NCI-H128 (cell line): ENCODE measurements around the gene TSHZ3.

Source experiments
- DNase-seq: peaks from one replicate; lab custom pipeline; 2025; ENCODE audit not compliant: unreplicated experiment; lab: John Stamatoyannopoulos, UW

Gene TSHZ3

DNA sequence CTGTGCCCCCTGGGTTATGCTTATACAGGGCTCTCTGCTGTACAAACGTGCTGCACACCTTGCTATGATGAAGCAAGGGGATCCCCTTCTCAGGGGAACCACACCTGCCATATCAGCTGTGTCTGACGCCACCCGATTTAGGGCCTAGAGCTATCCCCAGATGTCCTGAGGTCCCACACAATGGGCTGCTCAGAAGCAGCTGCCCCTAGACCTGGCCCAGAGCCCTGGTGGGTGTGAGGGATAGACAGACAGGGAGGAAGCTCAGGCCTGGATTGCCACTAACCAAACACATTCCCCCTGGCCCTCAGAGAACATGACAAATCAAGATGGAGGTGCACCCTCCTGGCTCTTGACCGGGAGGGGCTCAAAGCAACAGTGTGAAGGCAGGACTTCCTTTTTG lies 59.3 kb downstream of the TSHZ3 start:
- DNase-seq: no peak

DNA sequence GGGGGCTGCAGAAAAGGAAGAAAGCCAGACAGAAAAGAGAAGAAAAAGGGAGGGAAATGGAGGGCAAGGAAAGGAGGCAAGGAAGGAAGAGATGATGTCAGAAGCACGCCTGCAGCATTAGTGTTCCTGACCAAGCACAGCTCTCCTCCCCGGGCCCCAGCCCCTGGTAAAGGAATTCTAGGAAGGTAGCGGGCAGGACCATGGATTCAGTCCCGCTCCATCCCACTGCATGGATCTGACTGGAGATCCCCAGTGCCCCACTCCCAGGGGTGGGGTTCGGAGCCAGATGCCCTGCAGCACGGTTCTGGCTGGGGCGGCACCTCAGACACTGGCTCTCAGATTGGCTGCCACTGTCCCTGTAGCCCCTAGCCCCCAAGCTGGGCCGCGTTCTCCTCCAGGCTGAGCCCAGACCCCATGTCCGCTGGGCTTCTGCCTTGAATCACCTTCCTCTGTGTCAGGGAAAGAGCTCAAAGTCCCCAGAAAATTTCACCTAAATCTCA lies 59.8 kb downstream of the TSHZ3 start:
- DNase-seq: no peak

DNA sequence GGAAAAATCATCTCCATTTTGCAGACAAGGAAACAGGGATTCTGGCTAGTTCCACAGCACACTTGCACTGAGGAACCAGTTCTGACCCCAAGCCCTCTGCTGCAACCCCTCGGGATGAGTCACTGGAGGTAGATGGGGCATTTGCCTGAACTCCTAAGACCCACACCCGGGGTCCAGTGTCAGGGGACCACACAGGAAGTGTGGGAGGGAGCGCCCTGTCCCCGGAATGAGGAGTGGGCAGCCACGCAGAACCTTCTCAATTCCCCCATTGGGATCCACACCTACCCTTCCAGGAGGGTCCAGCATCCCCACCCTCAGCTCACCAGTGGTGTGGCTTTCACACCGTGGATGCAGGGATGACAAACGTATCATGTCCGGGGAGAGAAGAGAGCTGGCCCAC lies 62.7 kb downstream of the TSHZ3 start:
- no peak for DNase-seq

GRCh38 chr19:31285744-31286143 lies 63.5 kb downstream of the TSHZ3 start:
- no peak for DNase-seq

GRCh38 chr19:31284621-31285020 lies 64.6 kb downstream of the TSHZ3 start:
- no peak for DNase-seq

DNA sequence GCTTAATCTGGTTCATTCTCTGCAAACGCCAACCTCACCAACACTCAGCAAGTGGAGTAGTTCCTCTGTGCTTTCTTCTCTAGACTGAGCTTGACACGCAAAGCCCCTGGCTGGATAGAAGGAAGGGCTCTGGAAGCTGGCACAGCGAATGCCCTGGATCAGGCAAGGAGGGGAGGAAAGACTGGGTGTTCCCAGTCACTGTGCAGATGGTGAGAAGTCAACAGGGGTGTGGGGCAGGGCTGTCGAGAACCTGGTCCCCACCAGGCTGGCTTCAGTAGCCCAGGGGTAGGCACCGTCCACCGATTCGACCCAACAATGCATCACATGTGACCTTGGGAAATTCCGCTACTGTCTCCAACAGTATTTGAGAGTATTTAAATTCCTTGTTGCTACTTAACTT lies 65.5 kb downstream of the TSHZ3 start:
- DNase-seq: no peak

GRCh38 chr19:31282346-31282745 lies 66.9 kb downstream of the TSHZ3 start:
- DNase-seq: no peak

GRCh38 chr19:31280287-31281006 lies 68.8 kb downstream of the TSHZ3 start:
- DNase-seq: no peak

GRCh38 chr19:31279436-31279765 lies 69.8 kb downstream of the TSHZ3 start:
- no peak for DNase-seq

DNA sequence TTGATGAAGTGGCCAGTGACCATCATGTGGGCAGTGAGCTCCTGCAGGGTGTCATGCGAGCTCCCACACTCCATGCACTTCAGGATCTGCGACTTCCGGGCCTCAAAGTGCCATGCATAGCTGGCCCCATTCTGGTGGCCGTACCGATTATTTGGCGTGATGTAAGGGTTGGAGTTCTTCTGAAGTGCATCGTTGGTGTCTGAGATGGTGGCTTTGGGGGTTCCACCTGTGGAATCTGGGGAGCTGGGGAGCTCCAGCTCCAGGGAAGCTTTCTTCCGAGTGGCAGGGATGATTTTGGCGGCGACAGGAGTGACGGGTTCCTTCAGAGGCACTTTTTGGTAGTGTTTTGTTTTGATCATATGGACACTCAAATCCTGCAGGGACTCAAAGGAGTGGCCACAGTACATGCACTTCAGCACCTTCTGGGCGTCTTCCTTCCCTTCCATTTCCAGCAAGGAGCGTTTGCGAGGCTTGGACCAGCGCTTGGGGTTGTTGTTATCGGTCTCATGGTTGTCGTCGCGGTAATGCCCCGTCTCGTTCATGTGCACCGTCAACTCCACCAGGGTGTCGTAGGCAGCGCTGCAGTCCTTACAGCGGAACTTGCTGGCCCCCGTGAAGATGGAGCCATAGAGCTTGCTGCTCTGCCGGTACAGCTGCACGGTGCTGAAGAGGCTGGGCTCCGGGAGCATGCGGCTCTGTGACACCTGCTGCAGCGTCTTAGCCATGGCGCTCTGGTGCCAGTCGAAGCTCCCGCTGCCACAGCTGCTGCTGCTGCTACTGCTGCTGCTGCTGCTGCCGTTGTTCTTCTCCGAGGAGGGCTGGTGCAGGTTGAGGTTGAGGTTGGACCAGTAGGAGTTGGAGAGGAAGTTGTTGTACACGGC lies 70.4 kb downstream of the TSHZ3 start:
- DNase-seq: no peak

- DNase-seq: no peak
These were observed 71.7 kb downstream of the TSHZ3 start for GRCh38 chr19:31277516-31277915.

DNA sequence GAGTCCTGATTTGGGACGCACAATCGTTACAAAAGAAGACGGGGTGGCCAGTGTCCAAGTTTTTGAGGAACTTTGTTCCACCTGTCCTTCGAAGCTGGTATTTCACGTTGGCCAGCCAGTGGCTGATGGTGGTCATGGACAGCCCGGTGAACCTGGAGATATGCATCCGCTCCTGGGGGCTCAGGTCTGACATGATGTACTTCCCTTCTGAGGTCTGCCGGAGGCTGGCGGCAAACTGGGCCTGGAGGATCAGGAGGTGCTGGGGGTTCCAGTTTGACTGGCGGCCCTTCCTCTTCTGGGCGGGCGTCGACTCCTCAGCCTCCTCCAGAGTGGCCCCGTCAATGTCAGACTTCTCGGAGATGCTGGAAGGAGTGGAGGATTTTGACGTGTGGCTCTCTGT lies 72.4 kb downstream of the TSHZ3 start:
- DNase-seq: no peak

GRCh38 chr19:31275068-31275334 lies 74.2 kb downstream of the TSHZ3 start:
- DNase-seq: no peak

DNA sequence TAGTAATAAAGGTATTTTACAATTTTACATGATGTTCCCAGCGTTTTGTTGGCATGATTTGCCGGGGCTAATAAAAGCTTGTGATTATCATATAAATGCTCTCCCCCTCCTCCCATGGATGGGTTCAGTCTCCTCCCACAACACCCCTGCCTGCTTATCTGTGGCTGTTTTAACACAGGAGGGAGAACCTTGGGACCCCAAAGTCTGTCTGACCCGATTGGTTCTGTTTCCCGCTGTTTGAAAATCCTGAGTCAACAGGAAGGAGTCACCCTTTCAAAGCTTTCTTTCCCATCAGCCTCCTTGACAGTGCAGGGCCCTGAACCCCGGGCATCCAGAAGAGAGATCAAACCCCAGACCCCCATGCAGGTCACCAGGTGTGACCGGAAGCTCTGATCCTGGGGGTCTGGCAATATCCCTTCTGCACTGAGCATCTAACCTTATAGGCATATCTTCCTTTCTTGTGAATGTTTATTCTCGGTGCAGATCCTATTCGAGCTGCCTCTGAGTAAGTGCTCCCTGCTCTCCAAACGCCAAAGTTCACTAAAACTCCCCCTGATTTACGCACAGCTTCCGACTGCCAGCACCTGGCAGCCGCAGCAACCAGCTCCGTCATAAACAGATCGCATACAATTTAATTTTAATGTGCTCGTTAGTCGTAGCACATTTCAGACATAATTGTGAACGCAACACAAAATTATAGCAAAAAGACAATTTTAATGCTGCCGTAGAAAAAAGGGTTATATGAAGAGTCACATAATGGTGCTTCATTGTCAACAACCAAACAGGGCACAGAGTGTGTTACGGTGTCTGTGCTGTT lies 74.8 kb downstream of the TSHZ3 start:
- DNase-seq: no peak

DNA sequence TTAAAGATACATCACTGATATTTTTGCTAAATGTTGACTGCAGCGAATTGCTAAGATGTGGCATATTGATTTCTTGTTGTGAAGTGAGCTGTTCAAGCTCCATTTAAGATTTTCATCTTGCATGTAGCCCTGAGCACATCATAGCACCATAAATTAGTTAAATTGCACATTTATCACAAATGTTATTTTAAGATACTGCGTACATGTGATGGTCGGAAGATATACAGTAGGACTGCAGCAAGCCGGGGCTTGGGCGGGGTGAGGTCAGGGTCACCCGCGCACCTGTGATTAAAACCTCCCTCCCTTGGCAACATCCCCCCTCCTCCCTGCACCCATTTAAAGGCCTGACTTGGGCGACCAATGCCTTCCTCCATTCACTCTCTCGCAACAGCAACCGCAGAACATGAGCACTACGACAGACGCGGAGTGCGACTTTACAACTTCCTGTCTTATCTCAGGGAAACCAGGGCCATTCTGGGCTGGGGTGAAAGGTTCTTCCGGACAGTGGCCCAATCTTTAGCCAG lies 76.6 kb downstream of the TSHZ3 start:
- DNase-seq: no peak

GRCh38 chr19:31271306-31271911 lies 77.8 kb downstream of the TSHZ3 start:
- DNase-seq: no peak

DNA sequence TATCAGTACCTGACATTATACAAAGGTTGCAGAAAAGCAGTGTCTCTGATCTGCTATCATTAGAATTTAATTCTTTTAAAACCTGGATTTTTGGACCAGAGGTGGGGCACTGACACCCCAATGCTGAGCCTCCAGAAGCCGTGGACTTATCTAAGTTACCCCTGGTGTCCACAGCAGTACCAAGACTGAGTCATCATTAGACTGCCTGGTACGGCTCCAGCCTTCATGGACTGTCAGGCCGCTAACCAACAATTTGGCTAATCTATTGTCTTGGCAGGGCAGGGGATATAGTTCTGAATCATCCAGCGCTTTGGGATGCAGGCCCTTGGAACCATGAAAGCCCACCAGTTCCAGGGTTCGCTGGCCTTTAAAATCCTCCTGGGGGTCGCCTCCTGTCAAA lies 78.3 kb downstream of the TSHZ3 start:
- no peak for DNase-seq

GRCh38 chr19:31269425-31270127 lies 79.7 kb downstream of the TSHZ3 start:
- DNase-seq: no peak

GRCh38 chr19:31268751-31269383 lies 80.4 kb downstream of the TSHZ3 start:
- DNase-seq: no peak

- DNase-seq: no peak
These were observed 82.5 kb downstream of the TSHZ3 start for GRCh38 chr19:31266731-31267130.
